GM12873 (cell line): ENCODE measurements around the gene KCNJ9.
A peak's percentile ranks its signal among the peaks of the same experiment; 100 is the strongest.

Experiments used
- CTCF ChIP-seq: IDR thresholded peaks from 2 replicates; pipeline ENCODE4 v1.5.1; 2012; ENCODE audit warnings: low read depth, mild to moderate bottlenecking, moderate library complexity, low read length, control low read depth; ENCODE audit not compliant: insufficient read depth; ENCODE audit errors: missing control alignments

The KCNJ9 gene

GRCh38 chr1:160118928-160119327 lies 37.6 kb downstream of the KCNJ9 start:
- TF ChIP-seq CTCF, result no peak

GRCh38 chr1:160120797-160121196 lies 39.5 kb downstream of the KCNJ9 start:
- TF ChIP-seq CTCF, result no peak

GRCh38 chr1:160121388-160121787 lies 40.0 kb downstream of the KCNJ9 start:
- no peak for TF ChIP-seq CTCF

GRCh38 chr1:160122978-160123495 lies 41.7 kb downstream of the KCNJ9 start:
- TF ChIP-seq CTCF, result no peak

- TF ChIP-seq CTCF, result no peak
Measured at GRCh38 chr1:160123726-160124125, 42.4 kb downstream of the KCNJ9 start.

GRCh38 chr1:160124705-160125478 lies 43.6 kb downstream of the KCNJ9 start:
- TF ChIP-seq CTCF, result peak; percentile 7

- TF ChIP-seq CTCF, result no peak
Measured at GRCh38 chr1:160125746-160126145, 44.4 kb downstream of the KCNJ9 start.
